ENCODE data around the gene SDS.

- no peak for TF ChIP-seq CREB5 (CRISPR knock-in tag; IDR thresholded peaks at IDR 0.05; ENCODE audit: low read depth)
- no peak for TF ChIP-seq ZC3H10 (CRISPR knock-in tag; IDR thresholded peaks at IDR 0.05)
- no peak for TF ChIP-seq OSR1 (CRISPR knock-in tag; IDR thresholded peaks at IDR 0.05)
- no peak for TF ChIP-seq ZNF565 (CRISPR knock-in tag; conservative IDR thresholded peaks at IDR 0.05; ENCODE audit: low read depth)
- no peak for TF ChIP-seq CSDC2 (CRISPR knock-in tag; IDR thresholded peaks at IDR 0.05)
- no peak for TF ChIP-seq PATZ1 (CRISPR knock-in tag; IDR thresholded peaks at IDR 0.05; ENCODE audit: borderline replicate concordance)
- TF ChIP-seq, protein P1, sequence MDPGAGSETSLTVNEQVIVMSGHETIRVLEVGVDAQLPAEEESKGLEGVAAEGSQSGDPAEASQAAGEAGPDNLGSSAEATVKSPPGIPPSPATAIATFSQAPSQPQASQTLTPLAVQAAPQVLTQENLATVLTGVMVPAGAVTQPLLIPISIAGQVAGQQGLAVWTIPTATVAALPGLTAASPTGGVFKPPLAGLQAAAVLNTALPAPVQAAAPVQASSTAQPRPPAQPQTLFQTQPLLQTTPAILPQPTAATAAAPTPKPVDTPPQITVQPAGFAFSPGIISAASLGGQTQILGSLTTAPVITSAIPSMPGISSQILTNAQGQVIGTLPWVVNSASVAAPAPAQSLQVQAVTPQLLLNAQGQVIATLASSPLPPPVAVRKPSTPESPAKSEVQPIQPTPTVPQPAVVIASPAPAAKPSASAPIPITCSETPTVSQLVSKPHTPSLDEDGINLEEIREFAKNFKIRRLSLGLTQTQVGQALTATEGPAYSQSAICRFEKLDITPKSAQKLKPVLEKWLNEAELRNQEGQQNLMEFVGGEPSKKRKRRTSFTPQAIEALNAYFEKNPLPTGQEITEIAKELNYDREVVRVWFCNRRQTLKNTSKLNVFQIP (CRISPR knock-in tag; IDR thresholded peaks at IDR 0.05; ENCODE audit: borderline replicate concordance, low read depth): no peak
- no peak for TF ChIP-seq RARB (CRISPR knock-in tag; IDR thresholded peaks at IDR 0.05)
- TF ChIP-seq TOX (CRISPR knock-in tag; IDR thresholded peaks at IDR 0.05; ENCODE audit: borderline replicate concordance): no peak
- no peak for TF ChIP-seq ARNTL (CRISPR knock-in tag; IDR thresholded peaks at IDR 0.05; ENCODE audit: borderline replicate concordance, low read depth)
Measured at GRCh38 chr12:113347892-113348291, 55.8 kb downstream of the SDS start.
